ENCODE measurements around the gene ZNF524. TPM values are rescaled to one million over a fixed set of nuclear protein-coding genes. Genes with fewer than 3 reads are reported as not detected.

ZNF524 gene
- total and polyA plus RNA-seq, 9 of the 15 experiments (the other 6 are each of a cell fraction or from before 2014, with no cell fraction given), result 0.08 to 15.6 (median 2.9) TPM

- peak; percentile 84; the same call in 1 of the 2 replicates for TF ChIP-seq E2F4 (CRISPR knock-in tag; IDR thresholded peaks at IDR 0.05; ENCODE audit: low read depth)
- peak; percentile 12; the same call in 1 of the 2 replicates for TF ChIP-seq KLF13 (tag; IDR thresholded peaks at IDR 0.05; ENCODE audit: borderline replicate concordance, low read depth)
- TF ChIP-seq ZNF589 (CRISPR knock-in tag; IDR thresholded peaks at IDR 0.05; ENCODE audit: low read depth), result peak; percentile 85
- no peak for TF ChIP-seq ZNF263 (CRISPR knock-in tag; IDR thresholded peaks at IDR 0.05; ENCODE audit: borderline replicate concordance)
- peak; percentile 93 for TF ChIP-seq NFRKB (IDR thresholded peaks at IDR 0.05; ENCODE audit: low read depth)
- no peak for TF ChIP-seq NCOA6 (IDR thresholded peaks at IDR 0.05)
- TF ChIP-seq CBFA2T3 (IDR thresholded peaks at IDR 0.05), result no peak
- no peak for TF ChIP-seq NELFE (IDR thresholded peaks at IDR 0.05; ENCODE audit: insufficient read depth, insufficient read length)
- peak; percentile 44; the same call in 1 of the 2 replicates for TF ChIP-seq PHF8 (IDR thresholded peaks at IDR 0.05; ENCODE audit: borderline replicate concordance, low read length)
- TF ChIP-seq KAT8 (IDR thresholded peaks at IDR 0.05; ENCODE audit: low read depth), result peak; percentile 81
- TF ChIP-seq TRIM24 (IDR thresholded peaks at IDR 0.05), result 0 out of 4 replicates have a peak, but pooled peaks of 1 of the 2 experiments have one; percentile 32
- TF ChIP-seq SMAD1 (IDR thresholded peaks at IDR 0.05; ENCODE audit: low read depth, low read length, partially characterized antibody), result no peak
- TF ChIP-seq ZBTB33 (CRISPR knock-in tag; IDR thresholded peaks at IDR 0.05), result peak; percentile 46; the same call in 1 of the 2 replicates
- no peak for TF ChIP-seq SNAPC5 (CRISPR knock-in tag; IDR thresholded peaks at IDR 0.05)
- TF ChIP-seq TBP (optimal IDR thresholded peaks at IDR 0.05; ENCODE audit: low read depth, low read length), result peak; percentile 27
- peak; percentile 94 for TF ChIP-seq NR2C1 (IDR thresholded peaks at IDR 0.05)
- TF ChIP-seq NR2C1 (tag; IDR thresholded peaks at IDR 0.05), result peak; percentile 84
- peak; percentile 49; the same call in 1 of the 2 replicates for TF ChIP-seq ZBTB2 (IDR thresholded peaks at IDR 0.05)
- TF ChIP-seq MXI1 (IDR thresholded peaks at IDR 0.05; ENCODE audit: low read depth, low read length), result peak; percentile 53; the same call in 1 of the 2 replicates
- TF ChIP-seq TEAD1 (CRISPR knock-in tag; IDR thresholded peaks at IDR 0.05), result peak; percentile 23 to 78; a peak in 1 of 4 replicates
These were observed at the start of gene ZNF524 (continued) for GRCh38 chr19:55599842-55600661.
